ENCODE results near the gene AHCYL2. TPM values are rescaled to one million over a fixed set of nuclear protein-coding genes. Genes with fewer than 3 reads are reported as not detected.

Gene AHCYL2
- total RNA-seq, 4 donors from 2014 or later: 10.9 to 19.4 (median 14.6) TPM

DNA sequence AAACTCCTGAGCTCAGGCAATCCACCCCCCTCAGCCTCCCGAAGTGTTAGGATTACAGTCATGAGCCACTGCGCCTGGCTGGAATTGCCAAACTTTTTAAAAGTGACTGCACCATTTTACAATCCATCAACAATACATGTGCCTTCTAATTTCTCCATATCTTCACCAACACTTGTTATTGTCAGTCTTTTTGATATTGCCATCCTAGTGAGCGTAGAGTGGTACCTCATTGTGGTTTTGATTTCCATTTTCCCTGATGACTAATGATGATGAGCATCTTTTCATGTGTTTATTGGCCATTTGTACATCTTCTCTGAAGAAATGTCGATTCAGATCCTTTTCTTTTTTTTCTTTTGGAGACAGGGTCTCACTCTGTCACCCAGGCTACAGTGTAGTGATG lies 187.7 kb downstream of the AHCYL2 start:
- DNase-seq (ENCODE audit: low spot score) (no peak), ATAC-seq (ENCODE audit: low FRiP score) (no peak)
- TF ChIP-seq, protein P1, sequence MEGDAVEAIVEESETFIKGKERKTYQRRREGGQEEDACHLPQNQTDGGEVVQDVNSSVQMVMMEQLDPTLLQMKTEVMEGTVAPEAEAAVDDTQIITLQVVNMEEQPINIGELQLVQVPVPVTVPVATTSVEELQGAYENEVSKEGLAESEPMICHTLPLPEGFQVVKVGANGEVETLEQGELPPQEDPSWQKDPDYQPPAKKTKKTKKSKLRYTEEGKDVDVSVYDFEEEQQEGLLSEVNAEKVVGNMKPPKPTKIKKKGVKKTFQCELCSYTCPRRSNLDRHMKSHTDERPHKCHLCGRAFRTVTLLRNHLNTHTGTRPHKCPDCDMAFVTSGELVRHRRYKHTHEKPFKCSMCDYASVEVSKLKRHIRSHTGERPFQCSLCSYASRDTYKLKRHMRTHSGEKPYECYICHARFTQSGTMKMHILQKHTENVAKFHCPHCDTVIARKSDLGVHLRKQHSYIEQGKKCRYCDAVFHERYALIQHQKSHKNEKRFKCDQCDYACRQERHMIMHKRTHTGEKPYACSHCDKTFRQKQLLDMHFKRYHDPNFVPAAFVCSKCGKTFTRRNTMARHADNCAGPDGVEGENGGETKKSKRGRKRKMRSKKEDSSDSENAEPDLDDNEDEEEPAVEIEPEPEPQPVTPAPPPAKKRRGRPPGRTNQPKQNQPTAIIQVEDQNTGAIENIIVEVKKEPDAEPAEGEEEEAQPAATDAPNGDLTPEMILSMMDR (IDR thresholded peaks at IDR 0.05): no peak

DNA sequence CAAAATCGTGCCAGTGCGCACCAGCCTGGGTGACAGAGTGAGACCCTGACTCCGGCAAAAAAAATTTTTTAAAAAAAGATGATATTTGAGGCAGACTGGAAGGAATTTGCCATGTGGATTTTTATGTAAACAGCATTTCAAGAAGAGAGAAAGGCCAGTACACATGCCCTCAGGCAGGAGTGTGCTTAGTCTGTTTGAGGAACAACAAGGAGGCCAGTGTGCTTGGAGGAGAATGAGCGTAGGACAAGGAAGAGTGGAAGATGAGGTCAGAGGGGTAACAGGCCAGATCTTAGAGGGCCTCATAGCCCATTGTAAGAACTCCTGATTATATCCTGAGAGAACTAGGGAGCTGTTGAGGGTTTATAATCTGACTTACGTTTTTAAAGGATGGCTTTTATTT lies 192.2 kb downstream of the AHCYL2 start:
- TF ChIP-seq, protein P1 (IDR thresholded peaks at IDR 0.05): no peak
- no peak for ATAC-seq (ENCODE audit: low FRiP score)

DNA sequence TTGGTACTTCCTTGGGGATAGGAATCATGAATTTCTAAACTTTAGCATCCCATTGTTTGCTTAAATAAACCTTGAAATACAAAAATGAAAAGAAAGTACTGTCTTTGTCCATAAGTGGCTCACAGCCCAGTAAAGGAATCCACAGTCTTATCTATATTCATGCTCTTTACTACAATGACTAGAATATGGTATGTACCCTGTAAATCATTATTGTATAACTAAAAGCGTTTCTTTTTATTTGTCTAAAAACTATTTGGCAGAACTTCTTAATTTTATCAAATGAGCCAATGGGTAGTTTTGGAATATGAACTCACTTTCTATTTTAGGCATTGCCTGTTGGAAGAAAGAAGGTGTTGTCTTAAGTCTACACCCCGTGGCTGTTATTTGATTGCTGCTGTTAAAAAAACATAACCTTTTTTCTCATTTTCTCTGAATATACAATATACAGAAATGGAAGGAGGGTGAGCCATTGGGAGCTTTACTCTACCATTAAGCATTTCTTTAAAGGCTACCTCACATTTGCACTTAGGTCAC lies 197.0 kb downstream of the AHCYL2 start:
- DNase-seq (ENCODE audit: low spot score) (no peak), ATAC-seq (ENCODE audit: low FRiP score) (no peak)
- TF ChIP-seq, protein P1 (IDR thresholded peaks at IDR 0.05): no peak

More for the DNA sequence above, 192.2 kb downstream of the AHCYL2 start:
- no peak for DNase-seq (ENCODE audit: low spot score)

DNA sequence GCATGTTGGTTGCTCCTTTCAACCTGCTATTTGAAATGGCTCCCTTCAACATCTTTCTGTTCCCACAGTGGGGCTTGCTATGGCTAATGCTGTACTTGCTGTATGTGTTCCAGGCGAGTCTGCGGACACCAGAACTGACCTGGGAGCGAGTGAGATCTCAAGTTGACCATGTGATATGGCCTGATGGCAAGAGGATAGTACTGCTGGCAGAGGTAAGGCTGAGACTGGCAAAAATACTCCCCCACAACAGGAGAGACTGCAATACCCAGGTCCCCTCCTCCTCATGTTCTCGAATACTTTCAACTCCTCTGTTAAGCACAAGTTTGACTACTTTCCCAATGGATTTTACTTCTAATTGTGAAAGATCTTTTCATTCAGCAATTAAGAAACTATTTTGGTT lies 197.9 kb downstream of the AHCYL2 start:
- DNase-seq (ENCODE audit: low spot score) (no peak), ATAC-seq (ENCODE audit: low FRiP score) (no peak)
- TF ChIP-seq, protein P1 (IDR thresholded peaks at IDR 0.05): no peak

DNA sequence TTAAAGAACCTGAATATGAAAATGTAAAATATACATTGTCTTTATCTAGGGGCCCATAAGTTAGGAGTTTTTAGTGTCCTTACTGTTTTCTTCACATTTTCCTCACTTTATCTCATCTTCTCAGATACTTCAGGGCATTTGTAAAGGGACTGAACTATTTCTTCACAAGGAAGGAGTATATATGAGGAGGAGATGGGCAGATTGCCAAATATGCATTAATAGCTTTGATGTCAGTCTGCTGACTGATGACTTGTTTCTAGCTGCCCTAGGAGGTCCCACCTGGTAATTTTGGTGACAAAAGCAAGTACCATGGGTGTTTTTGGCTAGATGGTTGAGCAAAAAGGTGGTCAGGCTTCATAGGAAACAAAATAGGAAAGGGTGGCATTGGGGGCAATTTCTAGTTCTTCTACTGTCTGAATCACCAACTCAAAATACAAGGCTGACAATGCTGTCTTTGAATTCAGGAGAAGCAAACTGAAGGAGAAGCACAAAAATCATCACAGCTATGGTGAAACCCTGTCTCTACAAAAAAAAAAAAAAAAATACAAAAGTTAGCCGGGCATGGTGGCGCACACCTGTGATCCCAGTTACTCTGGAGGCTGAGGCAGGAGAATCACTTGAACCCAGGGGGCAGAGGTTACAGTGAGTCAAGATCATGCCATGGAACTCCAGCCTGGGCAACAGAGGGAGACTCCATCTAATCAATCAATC lies 199.0 kb downstream of the AHCYL2 start:
- DNase-seq (ENCODE audit: low spot score): no peak
- TF ChIP-seq, protein P1 (IDR thresholded peaks at IDR 0.05): no peak
- no peak for ATAC-seq (ENCODE audit: low FRiP score)

DNA sequence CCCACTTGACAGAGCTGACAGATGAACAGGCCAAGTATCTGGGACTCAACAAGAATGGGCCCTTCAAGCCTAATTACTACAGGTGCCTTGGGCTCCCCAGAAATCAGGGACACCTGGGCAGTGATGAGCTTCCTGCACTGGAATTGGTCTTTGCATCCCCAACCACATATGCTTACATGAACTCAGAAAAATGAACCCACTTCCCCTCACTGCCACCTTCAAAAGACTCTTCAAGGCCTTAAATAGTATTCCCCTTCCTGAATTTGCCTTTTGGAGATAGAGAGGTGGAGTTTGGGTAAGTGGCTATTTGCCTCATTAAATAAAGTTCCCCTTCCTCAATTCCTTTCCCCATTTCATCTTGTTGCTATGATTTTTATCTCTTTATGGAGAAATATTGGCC lies 201.7 kb downstream of the AHCYL2 start:
- no peak for DNase-seq (ENCODE audit: low spot score)
- TF ChIP-seq, protein P1 (IDR thresholded peaks at IDR 0.05): no peak
- ATAC-seq (ENCODE audit: low FRiP score): no peak

DNA sequence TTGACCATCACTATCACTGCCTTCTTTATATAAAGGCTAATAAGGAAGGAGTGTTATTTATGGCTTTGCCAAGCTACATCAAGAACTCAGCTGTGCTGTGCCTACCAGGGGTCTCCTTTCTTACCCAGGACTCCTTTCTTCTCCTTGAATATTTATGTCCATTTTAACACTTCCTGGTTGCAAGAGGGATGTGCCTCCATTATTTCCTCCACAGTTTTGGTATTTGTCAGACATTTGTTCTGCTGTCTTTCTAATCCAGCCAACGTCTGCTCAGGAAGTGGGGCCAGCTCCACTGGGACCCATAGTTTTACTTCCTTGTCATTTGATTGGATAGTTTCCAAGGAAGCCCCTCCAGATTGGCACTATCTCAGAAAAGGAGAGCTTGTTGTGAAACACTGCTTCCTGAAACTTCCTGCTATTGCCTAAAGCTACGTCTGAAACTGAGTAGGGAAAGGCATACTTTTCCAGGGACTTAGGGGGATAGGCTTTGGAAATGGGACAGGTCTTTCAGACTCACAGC lies 202.8 kb downstream of the AHCYL2 start:
- DNase-seq (ENCODE audit: low spot score) (no peak), ATAC-seq (ENCODE audit: low FRiP score) (no peak)
- TF ChIP-seq, protein P1 (IDR thresholded peaks at IDR 0.05): no peak

All from omental fat pad (tissue), 4 donors.